Measurements from ENCODE around the gene UMODL1. TPM values are rescaled to one million over a fixed set of nuclear protein-coding genes. Genes with fewer than 3 reads are reported as not detected.

UMODL1 gene
- total RNA-seq, 1 donor from 2014 or later = not detected

DNA sequence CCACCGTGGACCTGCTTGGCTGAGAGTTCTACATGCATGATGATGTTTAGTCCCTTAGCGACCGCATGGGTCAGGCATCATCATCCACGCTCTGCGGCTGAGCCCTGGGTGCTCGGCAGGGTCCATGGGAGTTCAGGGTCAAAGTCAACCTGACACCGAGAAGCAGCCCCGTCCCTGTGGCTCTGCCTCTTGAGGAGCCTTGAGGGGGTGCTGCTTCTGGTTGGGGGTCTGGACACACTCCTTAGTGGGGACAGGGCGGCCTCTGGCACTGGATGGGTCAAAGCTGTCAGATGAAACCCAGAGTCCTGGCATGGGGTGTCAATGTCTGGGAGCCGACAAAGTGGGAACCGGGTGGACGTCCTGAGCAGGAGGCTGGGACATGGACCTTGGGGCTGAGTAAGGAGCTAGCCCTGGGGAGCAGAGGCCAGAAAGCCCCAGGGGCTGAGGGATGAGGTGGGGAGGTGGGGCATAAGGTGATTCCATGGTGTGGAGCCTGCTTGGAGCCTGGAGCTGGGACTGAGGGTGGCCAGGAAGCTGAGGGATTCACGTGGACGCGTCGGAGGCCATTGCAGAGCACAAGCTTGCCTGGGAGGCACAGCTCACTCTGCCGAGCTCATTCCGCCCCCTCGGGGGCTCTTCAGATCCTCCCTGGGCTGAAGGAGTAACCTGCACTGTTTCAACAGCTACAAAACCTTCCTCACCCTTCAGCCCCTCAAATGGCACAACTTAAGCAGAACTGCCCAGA, 53.9 kb downstream of the UMODL1 start:
- no peak for FAIRE-seq

DNA sequence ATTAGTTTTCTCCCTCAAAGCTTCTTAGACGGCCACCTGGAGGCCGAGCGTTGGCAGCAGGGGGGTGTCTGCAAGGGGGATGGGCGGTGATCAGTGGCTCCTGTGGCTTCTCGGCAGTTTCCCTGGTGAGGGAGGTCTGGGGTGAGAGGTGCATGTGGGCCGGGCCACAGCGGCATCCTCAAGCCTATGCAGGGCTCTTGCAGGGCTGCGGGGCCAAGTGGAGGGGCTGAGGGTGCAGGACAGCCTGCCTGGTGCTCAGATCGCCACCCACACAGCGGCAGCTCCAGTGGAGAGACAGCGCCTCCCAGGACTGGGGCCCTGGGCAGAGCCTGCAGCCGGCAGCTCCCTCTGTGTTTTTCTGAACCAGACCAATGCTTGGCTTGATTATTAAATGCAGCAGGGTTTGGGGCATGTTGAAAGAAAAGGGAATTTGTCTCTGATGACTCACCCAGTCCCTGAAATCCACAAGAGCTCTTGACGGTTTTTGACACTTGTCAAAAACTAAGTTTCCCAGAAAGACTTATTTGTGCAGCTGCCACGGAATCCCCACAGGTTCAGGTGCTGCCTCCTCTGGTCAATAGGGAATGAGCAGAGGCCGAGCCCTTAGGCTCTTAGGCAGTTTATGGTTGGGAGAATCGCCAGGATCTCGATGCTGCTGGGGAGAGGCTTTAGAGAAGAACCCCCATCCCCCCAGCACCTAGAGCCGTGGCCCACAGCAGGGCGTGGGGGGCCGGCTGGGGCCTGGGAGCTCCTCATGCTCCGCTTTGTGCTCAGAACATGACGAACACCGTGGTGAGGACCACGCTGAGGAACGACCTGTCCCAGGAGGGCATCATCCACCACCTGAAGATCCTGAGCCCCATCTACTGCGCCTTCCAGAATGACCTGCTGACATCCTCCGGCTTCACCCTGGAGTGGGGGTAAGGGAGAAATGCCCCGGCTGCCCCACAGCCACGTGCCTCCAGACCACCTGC, 54.7 kb downstream of the UMODL1 start:
- no peak for DNase-seq (ENCODE audit: low spot score in 2 of 2)
- no peak for FAIRE-seq

More for the DNA sequence above, 53.9 kb downstream of the UMODL1 start:
- DNase-seq (ENCODE audit: low spot score in 2 of 2) = no peak

DNA sequence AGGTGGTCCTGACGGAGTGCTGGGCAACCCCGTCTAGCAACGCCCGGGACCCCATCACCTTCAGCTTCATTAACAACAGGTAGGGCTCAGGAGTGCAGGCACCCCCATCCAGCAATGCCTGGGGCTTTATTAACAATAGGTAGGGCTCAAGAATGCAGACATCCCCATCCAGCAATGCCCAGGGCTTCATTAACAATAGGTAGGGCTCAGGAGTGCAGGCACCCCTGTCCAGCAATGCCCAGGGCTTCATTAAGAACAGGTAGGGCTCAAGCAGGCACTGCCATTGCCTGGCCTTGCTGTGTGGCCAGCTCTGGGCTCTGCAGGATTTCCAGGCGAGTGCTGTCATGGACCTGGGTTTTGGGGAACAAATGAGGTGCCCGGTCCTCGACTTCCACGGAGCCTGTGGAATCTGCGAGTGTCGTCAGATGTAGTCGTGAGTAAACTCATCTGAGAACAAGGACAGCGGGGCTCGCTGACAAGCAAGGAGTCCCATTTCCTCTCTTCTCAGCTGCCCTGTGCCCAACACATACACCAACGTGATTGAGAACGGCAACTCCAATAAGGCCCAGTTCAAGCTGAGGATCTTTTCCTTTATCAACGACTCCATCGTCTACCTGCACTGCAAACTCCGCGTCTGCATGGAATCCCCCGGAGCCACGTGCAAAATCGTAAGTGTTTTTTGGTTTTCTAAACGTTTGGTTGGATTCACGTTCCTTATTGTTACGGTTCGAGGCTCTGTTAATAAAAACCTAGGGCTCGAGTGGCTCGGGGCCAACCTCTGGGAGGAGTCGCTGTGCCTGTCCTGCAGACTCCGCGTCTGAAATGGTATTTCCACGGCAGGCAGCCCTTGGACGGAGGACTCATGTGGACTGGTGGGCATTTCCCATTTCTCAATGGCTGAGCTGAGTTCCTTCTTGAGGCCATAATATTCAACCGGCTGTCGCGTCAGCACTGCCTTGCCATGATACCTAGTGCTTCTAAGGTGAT, 56.3 kb downstream of the UMODL1 start:
- FAIRE-seq = no peak
- DNase-seq (ENCODE audit: low spot score in 2 of 2) = no peak

DNA sequence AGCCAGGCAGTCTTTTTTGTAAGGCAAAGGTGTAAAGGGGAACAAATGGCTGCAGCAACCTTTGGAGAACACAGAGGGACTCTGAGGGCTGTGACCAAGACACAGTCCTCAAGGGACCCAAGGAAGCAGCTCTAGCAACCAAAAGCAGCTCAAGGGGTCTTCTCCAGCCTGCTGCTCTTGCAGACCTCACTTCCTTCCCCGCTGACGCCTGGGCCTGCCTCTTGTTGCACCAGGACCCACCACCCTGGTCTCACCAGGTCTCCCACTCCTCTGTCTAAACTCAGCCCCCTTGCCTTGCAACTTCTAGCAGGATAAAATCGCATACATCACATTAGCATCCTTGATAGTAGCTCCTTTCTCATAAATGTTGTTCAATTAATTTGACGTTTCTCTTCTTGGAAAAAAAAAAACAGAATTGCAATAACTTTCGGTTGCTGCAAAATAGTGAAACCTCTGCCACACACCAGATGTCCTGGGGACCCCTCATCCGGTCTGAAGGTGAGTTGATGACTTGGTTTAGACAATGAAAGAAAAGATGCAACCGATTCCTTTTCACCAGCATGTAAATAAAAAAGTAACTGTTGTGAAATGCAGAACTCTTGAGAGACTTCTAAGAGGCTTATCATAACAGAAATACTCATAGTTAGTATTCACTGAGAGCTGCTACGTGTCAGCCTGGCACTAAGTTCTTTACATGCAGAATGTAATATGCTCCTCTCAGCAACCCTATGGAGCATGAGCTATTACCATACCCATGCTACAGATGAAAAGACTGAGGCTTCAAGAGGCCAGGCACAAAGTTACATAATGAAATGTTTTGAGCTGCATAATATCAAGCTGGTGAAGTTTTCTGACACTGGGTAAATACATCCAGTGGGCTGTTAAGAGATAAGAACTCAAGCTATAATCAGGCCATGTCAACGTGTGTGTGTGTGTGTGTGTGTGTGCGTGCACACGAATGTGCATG, 58.5 kb downstream of the UMODL1 start:
- no peak for DNase-seq (ENCODE audit: low spot score in 2 of 2)
- no peak for FAIRE-seq

DNA sequence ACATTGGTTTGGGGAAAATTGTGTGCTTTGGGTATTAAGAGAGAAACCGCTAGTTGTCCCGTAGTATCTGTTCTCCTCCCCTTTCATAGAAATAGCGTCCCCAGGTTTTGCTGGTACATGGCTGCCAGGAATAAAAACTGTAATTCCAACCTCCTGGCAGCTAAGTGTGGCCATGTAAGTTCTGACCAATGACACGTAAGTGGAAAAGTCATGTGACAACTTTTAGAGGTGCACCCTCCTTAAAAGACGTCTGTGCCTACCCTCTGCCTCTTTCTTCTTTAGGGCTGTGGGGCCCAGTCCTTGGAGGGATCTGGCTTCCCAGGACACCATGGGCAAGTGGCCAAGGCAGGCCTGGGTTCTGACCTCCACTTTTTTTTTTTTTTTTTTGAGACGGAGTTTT, 59.3 kb downstream of the UMODL1 start:
- FAIRE-seq (no peak), DNase-seq (ENCODE audit: low spot score in 2 of 2) (no peak)

DNA sequence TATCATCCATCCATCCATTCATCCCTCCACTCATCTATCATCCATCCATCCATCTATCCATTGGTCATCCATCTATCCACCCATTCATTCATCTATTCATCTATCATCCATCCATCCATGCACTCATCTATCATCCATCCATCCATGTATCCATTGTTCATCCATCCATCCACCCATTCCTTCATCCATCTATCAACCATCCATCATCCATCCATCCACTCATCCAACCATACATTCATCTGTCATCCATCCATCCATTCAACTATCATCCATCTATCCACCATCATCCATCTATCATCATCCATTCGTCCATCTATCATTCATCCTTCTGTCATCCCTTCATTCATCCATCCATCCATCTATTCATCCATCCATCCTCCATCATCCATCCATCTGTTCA, 61.1 kb downstream of the UMODL1 start:
- DNase-seq (ENCODE audit: low spot score in 2 of 2) (no peak), FAIRE-seq (no peak)

DNA sequence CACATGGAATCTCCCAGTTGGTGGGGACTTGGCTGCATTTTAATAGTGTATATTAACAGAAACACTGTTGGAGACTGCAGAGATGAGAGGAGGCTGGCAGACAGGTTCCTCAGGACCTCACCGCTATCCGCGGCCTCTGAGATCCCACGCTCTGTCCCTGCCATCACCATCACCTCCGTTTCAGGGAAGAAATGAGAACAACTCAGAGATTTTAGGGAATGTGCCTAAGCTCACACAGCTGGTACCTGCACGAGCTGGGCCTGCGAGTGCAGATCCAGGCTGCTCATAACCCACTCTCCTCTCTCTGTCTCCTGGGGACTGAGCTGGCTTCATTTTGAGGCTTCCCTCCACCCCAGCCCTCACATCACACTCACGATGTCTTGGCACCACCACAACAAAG, 62.0 kb downstream of the UMODL1 start:
- DNase-seq (ENCODE audit: low spot score in 2 of 2) (no peak), FAIRE-seq (no peak)

DNA sequence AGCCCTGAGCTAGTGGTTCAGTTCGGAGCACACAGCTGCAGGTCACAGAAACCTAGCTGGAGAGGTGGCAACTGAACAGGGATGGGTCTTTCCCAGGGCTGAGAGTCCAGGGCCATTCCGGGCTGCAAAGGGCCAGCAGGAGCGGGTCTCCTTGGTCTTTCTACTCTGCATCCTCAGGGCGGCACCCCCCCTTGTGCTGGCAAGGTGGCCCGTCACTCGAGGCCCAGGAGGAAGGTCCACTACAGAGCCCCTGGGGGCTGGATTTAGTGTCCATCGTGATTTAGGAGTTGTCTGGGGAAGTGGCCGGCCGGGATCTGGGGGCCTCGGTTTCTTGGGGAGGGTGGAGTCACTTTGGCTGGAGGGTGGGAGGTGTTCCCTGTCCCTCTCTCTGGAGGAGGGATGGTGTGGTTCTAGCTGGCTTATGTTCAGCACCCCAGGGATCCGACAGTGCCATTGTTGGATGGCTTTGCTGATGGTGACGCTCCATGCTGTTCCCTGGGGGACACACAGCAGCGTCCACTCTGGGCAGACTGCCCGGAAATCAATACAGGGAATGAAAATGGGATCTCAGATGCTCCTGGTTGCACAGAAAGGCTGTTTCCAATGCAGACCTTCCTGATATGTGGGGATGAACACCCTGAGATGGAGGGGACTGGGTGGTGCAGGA, 64.4 kb downstream of the UMODL1 start:
- no peak for DNase-seq (ENCODE audit: low spot score in 2 of 2)
- FAIRE-seq = no peak

DNA sequence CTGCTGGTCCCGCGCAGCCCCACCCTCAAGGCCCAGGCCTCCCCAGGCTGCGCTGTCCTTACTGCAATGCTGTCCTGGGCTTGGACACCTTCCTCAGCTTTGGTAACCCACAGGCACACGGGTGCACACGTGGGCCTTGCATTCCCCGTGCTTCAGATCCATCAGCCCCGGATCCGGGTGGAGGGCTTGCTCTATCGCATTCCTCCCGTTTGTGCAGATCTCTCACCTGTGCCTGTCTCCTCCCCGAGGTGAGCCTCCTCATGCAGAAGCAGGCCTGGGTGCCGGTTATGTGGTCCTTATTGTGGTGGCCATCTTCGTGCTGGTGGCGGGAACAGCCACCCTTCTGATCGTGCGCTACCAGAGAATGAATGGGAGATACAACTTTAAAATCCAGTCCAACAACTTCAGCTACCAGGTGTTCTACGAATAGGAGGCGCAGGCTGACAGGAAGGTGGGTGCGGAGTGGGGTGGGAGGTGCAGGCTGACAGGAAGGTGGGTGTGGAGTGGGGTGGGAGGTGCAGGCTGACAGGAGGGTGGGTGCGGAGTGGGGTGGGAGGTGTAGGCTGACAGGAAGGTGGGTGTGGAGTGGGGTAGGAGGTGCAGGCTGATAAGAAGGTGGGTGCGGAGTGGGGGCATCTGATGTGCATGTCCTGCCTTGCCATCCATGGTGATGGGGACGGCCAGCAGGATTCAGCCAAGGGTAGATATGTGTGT, 66.2 kb downstream of the UMODL1 start:
- no peak for FAIRE-seq
- DNase-seq (ENCODE audit: low spot score in 2 of 2) = no peak

DNA sequence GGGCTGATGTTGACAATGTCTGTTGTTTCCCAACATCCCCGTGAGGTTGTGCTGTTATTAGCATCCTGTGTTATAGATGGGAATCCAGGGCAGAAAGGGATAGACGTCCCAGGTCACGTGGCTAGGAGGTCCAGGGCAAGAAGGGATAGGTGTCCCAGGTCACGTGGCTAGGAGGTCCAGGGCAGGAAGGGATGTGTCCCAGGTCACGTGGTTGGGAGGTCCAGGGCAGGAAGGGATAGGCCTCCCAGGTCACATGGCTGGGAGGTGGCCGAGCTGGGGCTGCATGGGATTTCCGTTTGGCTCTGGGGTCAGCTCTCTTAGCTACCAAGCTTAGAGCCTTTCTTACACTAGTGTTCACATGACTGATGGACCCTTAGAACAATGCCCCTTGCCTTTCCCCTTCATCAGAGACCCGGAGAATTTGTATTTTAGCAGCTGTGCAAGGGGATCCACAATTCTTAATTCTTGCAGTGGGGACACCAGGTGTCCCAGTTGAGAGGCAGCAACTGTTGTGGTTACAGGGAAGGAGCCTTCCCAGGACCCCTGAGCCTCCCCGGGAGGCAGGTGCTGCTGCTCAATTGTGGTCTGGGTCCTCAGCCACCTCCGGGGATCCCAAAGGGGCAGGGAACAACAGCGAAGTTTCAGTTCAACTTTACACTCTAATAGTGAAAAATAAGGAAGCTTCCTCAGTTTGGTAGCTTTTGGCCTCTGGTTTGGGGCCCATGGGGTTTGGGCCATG, 69.2 kb downstream of the UMODL1 start:
- no peak for DNase-seq (ENCODE audit: low spot score in 2 of 2)
- FAIRE-seq = no peak

DNA sequence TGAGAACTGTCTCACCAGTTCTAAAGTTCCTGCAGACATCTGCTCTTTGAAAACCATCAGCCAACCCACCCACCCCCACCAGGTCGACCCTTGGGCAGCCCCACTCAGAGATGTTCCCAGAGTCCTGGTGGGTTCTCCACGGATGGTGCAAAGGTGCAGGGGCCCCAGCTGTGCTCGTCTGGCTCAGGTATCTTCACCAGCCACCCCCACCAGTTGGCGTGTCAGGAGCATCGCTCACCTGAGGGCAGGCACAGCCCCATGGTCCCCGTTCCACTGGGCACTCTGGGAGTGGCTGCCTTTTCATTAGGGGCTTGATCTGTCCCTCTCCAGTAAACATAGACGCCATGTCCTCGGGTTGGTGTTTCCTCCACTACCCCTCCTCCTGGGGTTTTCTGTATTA, 70.5 kb downstream of the UMODL1 start:
- FAIRE-seq = no peak

DNA sequence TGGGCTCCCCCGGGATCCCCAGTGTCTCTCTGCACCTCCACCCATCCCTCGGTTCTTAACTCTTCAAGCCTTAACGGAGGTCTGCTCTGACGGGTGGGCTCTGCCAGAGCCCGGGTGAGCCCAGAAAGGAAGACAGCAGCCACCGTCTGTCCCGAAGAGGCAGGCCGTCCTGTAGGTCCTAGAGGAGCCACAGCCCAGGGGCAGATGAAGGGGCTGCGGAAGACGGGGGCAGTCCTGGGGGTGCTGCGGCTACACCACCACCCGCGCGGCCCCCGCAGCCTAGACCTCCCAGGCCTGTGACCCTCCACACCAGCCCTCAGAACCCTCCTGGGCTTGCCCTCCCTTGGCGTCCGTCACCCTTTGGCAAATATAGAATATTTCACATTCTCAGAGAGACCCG, 71.0 kb downstream of the UMODL1 start:
- DNase-seq (ENCODE audit: low spot score in 2 of 2) = no peak

More for the DNA sequence above, 70.5 kb downstream of the UMODL1 start:
- DNase-seq (ENCODE audit: low spot score in 2 of 2) = no peak

DNA sequence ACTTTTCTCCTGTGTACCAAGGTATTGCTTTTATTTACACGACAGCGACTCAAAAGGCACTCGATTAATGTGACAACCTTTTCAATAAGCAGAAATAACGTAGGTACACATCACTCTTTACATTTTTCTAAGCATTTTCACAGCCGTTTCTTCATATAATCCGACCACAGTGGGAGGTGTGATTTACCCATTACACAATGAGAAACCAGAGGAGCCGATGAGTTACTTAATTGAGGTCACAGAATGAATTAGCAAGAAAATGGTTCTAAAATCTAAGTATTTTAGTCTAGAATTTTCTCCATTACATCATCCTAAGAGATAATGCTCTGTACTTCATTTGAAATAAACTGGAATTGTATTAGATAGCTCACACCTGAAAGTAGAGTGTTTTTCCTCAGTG, 71.5 kb downstream of the UMODL1 start:
- FAIRE-seq = no peak
- no peak for DNase-seq (ENCODE audit: low spot score in 2 of 2)

More for the DNA sequence above, 71.0 kb downstream of the UMODL1 start:
- FAIRE-seq = no peak

DNA sequence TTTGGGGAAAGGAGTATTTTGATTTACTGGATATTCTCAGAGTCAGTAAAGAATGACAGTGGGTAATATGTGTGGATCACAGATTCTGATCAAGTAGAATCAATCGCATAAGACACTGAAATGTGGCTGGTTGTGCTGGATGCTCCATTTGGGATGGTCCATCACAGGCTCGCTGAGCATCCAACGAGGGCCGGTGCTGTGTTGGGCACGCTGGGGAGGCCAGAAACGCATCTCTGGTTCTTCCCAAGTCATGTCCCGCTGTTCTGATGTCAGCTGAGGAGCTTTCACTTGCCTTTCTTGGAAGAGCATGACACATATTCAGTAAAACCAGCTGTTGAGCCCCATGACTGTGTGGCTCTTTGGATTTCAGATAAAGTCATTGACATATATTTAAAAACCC, 72.0 kb downstream of the UMODL1 start:
- DNase-seq (ENCODE audit: low spot score in 2 of 2) (no peak), FAIRE-seq (no peak)

DNA sequence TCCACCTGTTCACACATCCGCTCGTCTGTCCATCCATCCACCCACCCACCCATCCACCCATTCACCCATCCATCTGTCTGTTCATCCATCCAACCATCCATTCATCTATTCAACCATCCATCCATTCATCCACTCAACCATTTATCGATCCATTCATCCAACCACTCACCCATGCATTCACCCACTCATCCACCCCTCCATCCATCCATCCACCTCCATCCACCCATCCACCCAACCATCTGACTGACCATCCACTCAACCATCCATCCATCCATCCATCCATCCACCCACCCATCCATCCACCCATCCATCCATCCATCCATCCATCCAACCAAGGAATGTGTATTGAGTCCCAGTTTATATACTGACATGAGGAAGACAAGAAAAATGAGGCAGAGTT, 73.1 kb downstream of the UMODL1 start:
- no peak for FAIRE-seq

DNA sequence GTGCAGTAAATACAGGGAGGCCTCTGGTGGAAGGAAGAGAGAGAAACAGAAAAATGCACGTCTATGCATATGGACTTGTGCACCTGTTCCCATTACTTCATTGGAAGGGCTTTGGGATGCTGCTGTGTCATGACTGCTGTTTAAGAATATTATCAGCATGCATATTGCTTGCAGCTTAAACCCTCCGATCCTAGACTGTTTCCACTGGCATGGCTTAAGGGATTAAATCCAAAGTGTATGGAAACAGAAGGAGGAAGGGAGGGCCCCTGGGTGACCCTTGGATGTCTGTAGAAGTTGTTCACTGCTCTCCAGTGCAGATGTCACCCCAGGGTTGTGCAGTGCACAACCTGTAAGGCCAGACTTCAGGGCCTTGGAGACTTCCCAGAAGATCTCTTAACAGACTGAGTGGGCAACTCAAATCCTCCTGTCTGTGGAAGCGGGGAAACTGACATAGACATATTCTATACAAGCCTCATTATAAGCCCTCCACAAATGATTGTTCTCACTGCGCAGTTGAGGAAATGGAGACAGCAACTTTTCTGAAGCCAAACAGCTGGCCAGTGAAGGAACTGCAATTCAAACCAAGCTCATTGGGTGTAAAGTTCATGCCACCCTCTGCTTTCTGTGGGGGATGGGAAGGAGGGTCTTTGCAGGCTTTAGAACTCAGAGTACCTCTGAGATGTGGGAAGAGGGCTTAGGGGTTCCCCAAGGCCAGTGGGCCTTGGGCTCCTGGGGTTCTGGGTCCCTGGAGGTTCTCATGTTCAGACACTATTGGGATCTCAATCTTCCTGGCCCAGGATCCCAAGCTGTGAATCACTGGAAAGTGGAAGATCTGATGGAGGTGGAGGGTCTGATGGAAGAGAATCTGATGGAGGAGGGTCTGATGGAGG, 73.8 kb downstream of the UMODL1 start:
- FAIRE-seq (no peak), DNase-seq (ENCODE audit: low spot score in 2 of 2) (no peak)

More for the DNA sequence above, 73.1 kb downstream of the UMODL1 start:
- DNase-seq (ENCODE audit: low spot score in 2 of 2) = no peak

All from frontal cortex (tissue), 4 donors.